Breast epithelium (tissue), 4 donors: ENCODE data around the gene RNU1-1. TPM values are rescaled to one million over a fixed set of nuclear protein-coding genes. Genes with fewer than 3 reads are reported as not detected.

Source experiments
- DNase-seq, 2 donors: peaks; one replicate each; pipeline ENCODE4 v3.0.0-alpha.2; 2019; ENCODE audit warnings: low spot score in 2 of 2
- H3K27ac ChIP-seq, 2 donors: fragments of 200-600 bp; sonication (generic) in 1 of 2; one replicate each; pipeline ENCODE4 v1.5.1; 2016 to 2019; ENCODE audit warnings: mild to moderate bottlenecking in 1 of 2
- H3K27me3 ChIP-seq, 2 donors: fragments of 200-600 bp; sonication (generic) in 1 of 2; one replicate each; pipeline versions ENCODE4 v1.5.1 to v1.6.0; 2017 to 2019; ENCODE audit warnings: control low read depth in 1 of 2, mild to moderate bottlenecking in 1 of 2
- H3K36me3 ChIP-seq: fragments of 200-600 bp; one replicate; pipeline ENCODE4 v1.5.1; 2019
- H3K4me1 ChIP-seq, 2 donors: fragments of 200-600 bp; sonication (generic); one replicate each; pipeline ENCODE4 v1.5.1; 2016 to 2019; ENCODE audit warnings: control low read depth in 1 of 2
- H3K4me3 ChIP-seq, 3 donors: fragments of 200-600 bp; sonication (generic); 1 replicate in 2 of 3; 2 replicates in 1 of 3; pipeline ENCODE4 v1.5.1; 2016 to 2019; ENCODE audit warnings: mild to moderate bottlenecking in 3 of 3, moderate library complexity in 2 of 3
- H3K9me3 ChIP-seq, 2 donors: fragments of 200-600 bp; sonication (generic) in 1 of 2; one replicate each; pipeline ENCODE4 v1.5.1; 2016 to 2019; ENCODE audit warnings: control low read depth in 1 of 2
- CTCF ChIP-seq, 3 donors: fragments of 450-650 bp; IDR thresholded peaks; one replicate each; pipeline ENCODE4 v1.5.1; 2016 to 2017; ENCODE audit warnings: antibody characterized with exemption in 3 of 3, mild to moderate bottlenecking in 3 of 3, moderate library complexity in 3 of 3
- POLR2A ChIP-seq: fragments of 450-650 bp; IDR thresholded peaks from one replicate; pipeline ENCODE4 v1.6.1; 2016; ENCODE audit warnings: antibody characterized with exemption, mild to moderate bottlenecking, moderate library complexity
- POLR2AphosphoS5 ChIP-seq, 3 donors: sonication (generic); formaldehyde crosslinking; IDR thresholded peaks; one replicate each; pipeline ENCODE4 v1.6.1; 2017; ENCODE audit warnings: antibody characterized with exemption in 3 of 3
- intact Hi-C: fragments of 100-400 bp; cut with DNase I; formaldehyde crosslinking; loops from one replicate; pipeline ENCODE4 v1.15.1; 2023; ENCODE audit warnings: low total_unique reads
- total RNA-seq, 3 donors: library from RNA; depleted of rRNA; stranded (reverse); fragments of >200 nt; gene quantifications; one replicate each; pipeline ENCODE4 v1.1.0, GENCODE V29; 2016

RNU1-1 gene
- total RNA-seq, 3 donors from 2014 or later, result under 0.01 TPM

GRCh38 chr1:16464917-16465625 is 49.0 kb downstream of the RNU1-1 start:
- no peak for DNase-seq
- Histone ChIP-seq H3K9me3 (no peaks in the 10 kb centered on the region), H3K27ac (no peak overlapping the region), H3K36me3 (no peaks in the 10 kb centered on the region), H3K4me3 (no peak overlapping the region), H3K4me1 (no peaks in the 10 kb centered on the region), H3K27me3 (no peaks in the 10 kb centered on the region)
- TF ChIP-seq CTCF (IDR thresholded peaks at IDR 0.05) (no peak), POLR2A (no peak), POLR2AphosphoS5 (IDR thresholded peaks at IDR 0.05) (no peak)
- intact Hi-C loops, result no loop called here

Other genes with a start within 250 kb of the RNU1-1 start
- gene FBXO42, start 161.8 kb downstream of the RNU1-1 start, total RNA-seq, result 10 to 100 TPM; 20.3 to 28.5 (median 26.7) TPM
- gene SZRD1, start 147.0 kb downstream of the RNU1-1 start, total RNA-seq, result 10 to 100 TPM; 59.0 to 77.4 (median 61.3) TPM
- gene SPATA21, start 76.9 kb downstream of the RNU1-1 start, total RNA-seq, result not detected
- 10 to 100 TPM; 61.2 to 64.0 (median 62.9) TPM for gene NECAP2, start 73.6 kb downstream of the RNU1-1 start, total RNA-seq
- 10 to 100 TPM; 36.7 to 53.9 (median 42.7) TPM for gene NBPF1, start 99.3 kb upstream of the RNU1-1 start, total RNA-seq
- gene RNU1-3, start 152.7 kb upstream of the RNU1-1 start, total RNA-seq, result under 1 TPM; under 0.01 TPM
- gene RNU1-4, start 226.2 kb upstream of the RNU1-1 start, total RNA-seq, result under 1 TPM; under 0.01 TPM